H9 (cell line): ENCODE data around the gene RPGRIP1L. TPM values are rescaled to one million over a fixed set of nuclear protein-coding genes. Genes with fewer than 3 reads are reported as not detected.

Experiments
- DNase-seq: peaks from one replicate; pipeline ENCODE4 v3.0.0-alpha.2; 2017
- H2AFZ ChIP-seq: one replicate; pipeline ENCODE4 v1.6.1; 2013; ENCODE audit warnings: mild to moderate bottlenecking, low read length, control low read depth, moderate library complexity
- H2AK5ac ChIP-seq: 2 replicates; pipeline ENCODE4 v1.6.1; 2013; ENCODE audit warnings: low read length, control low read depth, mixed read lengths; ENCODE audit not compliant: insufficient read length
- H2BK120ac ChIP-seq: one replicate; pipeline ENCODE4 v1.6.1; 2013; ENCODE audit warnings: low read depth, mild to moderate bottlenecking, low read length, control low read depth, inconsistent platforms; ENCODE audit not compliant: poor library complexity, severe bottlenecking
- H2BK12ac ChIP-seq: 2 replicates; pipeline ENCODE4 v1.6.1; 2013; ENCODE audit warnings: low read length, control low read depth, mixed read lengths, low read depth; ENCODE audit not compliant: insufficient read length
- H2BK15ac ChIP-seq: 2 replicates; pipeline ENCODE4 v1.6.1; 2013; ENCODE audit warnings: low read depth, low read length, control low read depth
- H2BK20ac ChIP-seq: one replicate; pipeline ENCODE4 v1.6.1; 2013; ENCODE audit warnings: low read depth, mild to moderate bottlenecking, low read length, control low read depth, inconsistent platforms; ENCODE audit not compliant: poor library complexity, severe bottlenecking
- H2BK5ac ChIP-seq: 2 replicates; pipeline ENCODE4 v1.6.1; 2013; ENCODE audit warnings: low read length, control low read depth, mixed read lengths; ENCODE audit not compliant: insufficient read length
- H3K14ac ChIP-seq: 2 replicates; pipeline ENCODE4 v1.6.1; 2013; ENCODE audit warnings: low read length, control low read depth; ENCODE audit not compliant: insufficient read depth
- H3K18ac ChIP-seq: 2 replicates; pipeline ENCODE4 v1.6.1; 2013; ENCODE audit warnings: low read depth, mild to moderate bottlenecking, mixed read lengths, low read length, control low read depth; ENCODE audit not compliant: insufficient read length
- H3K23ac ChIP-seq: 2 replicates; pipeline ENCODE4 v1.6.1; 2013; ENCODE audit warnings: low read length, control low read depth, mixed read lengths, low read depth; ENCODE audit not compliant: insufficient read length
- H3K23me2 ChIP-seq: 2 replicates; pipeline ENCODE4 v1.6.1; 2013; ENCODE audit warnings: low read depth, mild to moderate bottlenecking, mixed read lengths, low read length, control low read depth; ENCODE audit not compliant: insufficient read length, poor library complexity, severe bottlenecking
- H3K27ac ChIP-seq: 2 replicates; pipeline ENCODE4 v1.5.1; 2013; ENCODE audit warnings: low read length, control low read depth, mixed read lengths, low read depth; ENCODE audit not compliant: insufficient read length
- H3K27me3 ChIP-seq: 2 replicates; pipeline ENCODE4 v1.6.1; 2013; ENCODE audit warnings: low read length, control low read depth, inconsistent platforms; ENCODE audit not compliant: insufficient read depth
- H3K4ac ChIP-seq: 2 replicates; pipeline ENCODE4 v1.6.1; 2013; ENCODE audit warnings: low read depth, mild to moderate bottlenecking, control low read depth, inconsistent platforms, low read length, moderate library complexity
- H3K4me1 ChIP-seq: 2 replicates; pipeline ENCODE4 v1.6.1; 2013; ENCODE audit warnings: low read length, control low read depth, inconsistent platforms; ENCODE audit not compliant: insufficient read depth
- H3K4me2 ChIP-seq: 2 replicates; pipeline ENCODE4 v1.6.1; 2013; ENCODE audit warnings: low read length, control low read depth, mixed read lengths; ENCODE audit not compliant: insufficient read length, insufficient read depth
- H3K56ac ChIP-seq: 2 replicates; pipeline ENCODE4 v1.6.1; 2013; ENCODE audit warnings: low read depth, mild to moderate bottlenecking, mixed read lengths, low read length, control low read depth; ENCODE audit not compliant: insufficient read length
- H3K79me1 ChIP-seq: 2 replicates; pipeline ENCODE4 v1.6.1; 2013; ENCODE audit warnings: low read depth, mild to moderate bottlenecking, moderate library complexity, low read length, control low read depth, inconsistent platforms; ENCODE audit not compliant: insufficient read depth, poor library complexity, severe bottlenecking
- H3K79me2 ChIP-seq: 2 replicates; pipeline ENCODE4 v1.6.1; 2013; ENCODE audit warnings: low read length, control low read depth, inconsistent platforms; ENCODE audit not compliant: insufficient read depth
- H3K9ac ChIP-seq: 2 replicates; pipeline ENCODE4 v1.6.1; 2013; ENCODE audit warnings: low read length, control low read depth, mixed read lengths; ENCODE audit not compliant: insufficient read length; ENCODE audit errors: extremely low read depth
- H3K9me3 ChIP-seq: one replicate; pipeline ENCODE4 v1.6.1; 2013; ENCODE audit warnings: low read depth, low read length, inconsistent platforms; ENCODE audit not compliant: control insufficient read depth
- H3T11ph ChIP-seq: one replicate; pipeline ENCODE4 v1.6.1; 2013; ENCODE audit warnings: mild to moderate bottlenecking, low read length, control low read depth, inconsistent platforms
- H4K20me1 ChIP-seq: one replicate; pipeline ENCODE4 v1.6.1; 2013; ENCODE audit not compliant: control insufficient read depth, insufficient read length, insufficient read depth
- H4K5ac ChIP-seq: 2 replicates; pipeline ENCODE4 v1.6.1; 2013; ENCODE audit warnings: low read depth, mild to moderate bottlenecking, mixed read lengths, low read length, control low read depth; ENCODE audit not compliant: insufficient read length
- H4K8ac ChIP-seq: replicated peaks from 2 replicates; pipeline ENCODE4 v1.6.1; 2013; ENCODE audit warnings: low read length, control low read depth, mixed read lengths, low read depth; ENCODE audit not compliant: insufficient read length
- H4K91ac ChIP-seq: 2 replicates; pipeline ENCODE4 v1.6.1; 2013; ENCODE audit warnings: low read depth, mild to moderate bottlenecking, moderate library complexity, mixed read lengths, low read length, control low read depth; ENCODE audit not compliant: insufficient read length
- H3K27ac Mint-ChIP-seq, 3 experiments: 2 replicates in 2 of 3; 3 replicates in 1 of 3; pipeline ENCODE4 v1.8.0; 2020 to 2021; ENCODE audit warnings: mixed read lengths in 3 of 3, mild to moderate bottlenecking in 1 of 3, moderate library complexity in 1 of 3
- H3K27me3 Mint-ChIP-seq: 2 replicates; pipeline ENCODE4 v1.8.0; 2021; ENCODE audit warnings: low read depth, mild to moderate bottlenecking, moderate library complexity, mixed read lengths
- H3K36me3 Mint-ChIP-seq, 3 experiments: 2 replicates in 2 of 3; 3 replicates in 1 of 3; pipeline ENCODE4 v1.8.0; 2020 to 2021; ENCODE audit warnings: low read depth in 3 of 3, mixed read lengths in 3 of 3; ENCODE audit not compliant: insufficient read depth in 1 of 3
- H3K4me1 Mint-ChIP-seq, 2 experiments: 2 replicates each; pipeline ENCODE4 v1.8.0; 2020; ENCODE audit warnings: mixed read lengths in 2 of 2
- H3K4me3 Mint-ChIP-seq, 2 experiments: 2 replicates in 1 of 2; 3 replicates in 1 of 2; pipeline ENCODE4 v1.8.0; 2020 to 2021; ENCODE audit warnings: mild to moderate bottlenecking in 2 of 2, mixed read lengths in 2 of 2, moderate library complexity in 1 of 2
- H3K9me3 Mint-ChIP-seq, 2 experiments: 2 replicates in 1 of 2; 3 replicates in 1 of 2; pipeline ENCODE4 v1.8.0; 2020; ENCODE audit warnings: mild to moderate bottlenecking in 2 of 2, mixed read lengths in 2 of 2, moderate library complexity in 1 of 2
- WGBS: extraction: QIAGEN DNeasy Blood & Tissue Kit; methylation state at CpG from one replicate; pipeline ENCODE4 v1.1.7; 2013; ENCODE audit warnings: missing lambda C conversion rate, low lambda C conversion rate, mixed read lengths; ENCODE audit not compliant: insufficient read length; ENCODE audit errors: extremely low coverage; 5-methylcytosine and 5-hydroxymethylcytosine counted together
- total RNA-seq: library from RNA; stranded (reverse); gene quantifications from 2 replicates; pipeline ENCODE4 v1.2.1, GENCODE V29; 2021
- TF ChIP-seq, protein P1 (sequence below): fragments of 200-600 bp; sonication (generic); conservative IDR thresholded peaks from 3 replicates; pipeline ENCODE4 v1.8.0; 2021; ENCODE audit warnings: antibody characterized with exemption, mild to moderate bottlenecking

Gene RPGRIP1L
- total RNA-seq, 1 experiment from 2014 or later, result 11.7 TPM

- Mint-ChIP-seq H3K27ac (no peak overlapping the region), H3K36me3 (peaks cover 0 to 10% (median 5%) of the 10 kb centered on the region in 3 experiments; a peak in 3 of 7 replicates), H3K27me3 (no peaks in the 10 kb centered on the region; the same call in 1 of the 2 replicates), H3K4me1 (peaks cover 0 to 4% of the 10 kb centered on the region in 2 experiments; a peak in 1 of 4 replicates), H3K4me3 (no peak overlapping the region), H3K9me3 (peaks cover 0 to 6% of the 10 kb centered on the region in 2 experiments; a peak in 1 of 5 replicates)
- Histone ChIP-seq H3K9me3 (no peaks in the 10 kb centered on the region), H2BK12ac (no peak overlapping the region), H2BK120ac (no peak overlapping the region), H3K23me2 (no peaks in the 10 kb centered on the region), H3K79me2 (no peaks in the 10 kb centered on the region), H3K14ac (no peak overlapping the region), H3K79me1 (no peaks in the 10 kb centered on the region), H3K4me2 (no peak overlapping the region), H4K20me1 (no peaks in the 10 kb centered on the region), H2AK5ac (no peak overlapping the region), H3K23ac (no peak overlapping the region), H3K4me1 (no peaks in the 10 kb centered on the region), H3K9ac (no peak overlapping the region), H2AFZ (no peak overlapping the region), H3K27ac (no peak overlapping the region), H3K4ac (no peak overlapping the region), H2BK5ac (no peak overlapping the region), H4K91ac (no peak overlapping the region), H3T11ph (no peak overlapping the region), H2BK15ac (no peak overlapping the region), H2BK20ac (no peak overlapping the region), H3K27me3 (no peaks in the 10 kb centered on the region), H4K8ac (no peak overlapping the region), H3K18ac (no peak overlapping the region), H3K56ac (no peak overlapping the region), H4K5ac (no peak overlapping the region)
- DNase-seq, result no peak
- WGBS, result no CpG with 5 or more reads among the region's 5 CpGs
- TF ChIP-seq, protein P1, sequence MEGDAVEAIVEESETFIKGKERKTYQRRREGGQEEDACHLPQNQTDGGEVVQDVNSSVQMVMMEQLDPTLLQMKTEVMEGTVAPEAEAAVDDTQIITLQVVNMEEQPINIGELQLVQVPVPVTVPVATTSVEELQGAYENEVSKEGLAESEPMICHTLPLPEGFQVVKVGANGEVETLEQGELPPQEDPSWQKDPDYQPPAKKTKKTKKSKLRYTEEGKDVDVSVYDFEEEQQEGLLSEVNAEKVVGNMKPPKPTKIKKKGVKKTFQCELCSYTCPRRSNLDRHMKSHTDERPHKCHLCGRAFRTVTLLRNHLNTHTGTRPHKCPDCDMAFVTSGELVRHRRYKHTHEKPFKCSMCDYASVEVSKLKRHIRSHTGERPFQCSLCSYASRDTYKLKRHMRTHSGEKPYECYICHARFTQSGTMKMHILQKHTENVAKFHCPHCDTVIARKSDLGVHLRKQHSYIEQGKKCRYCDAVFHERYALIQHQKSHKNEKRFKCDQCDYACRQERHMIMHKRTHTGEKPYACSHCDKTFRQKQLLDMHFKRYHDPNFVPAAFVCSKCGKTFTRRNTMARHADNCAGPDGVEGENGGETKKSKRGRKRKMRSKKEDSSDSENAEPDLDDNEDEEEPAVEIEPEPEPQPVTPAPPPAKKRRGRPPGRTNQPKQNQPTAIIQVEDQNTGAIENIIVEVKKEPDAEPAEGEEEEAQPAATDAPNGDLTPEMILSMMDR, result no peak
Measured at GRCh38 chr16:53576904-53577303, 126.8 kb downstream of the RPGRIP1L start.
